Lung (tissue), 12 donors: ENCODE results near the gene RAB33A. TPM values are rescaled to one million over a fixed set of nuclear protein-coding genes. Genes with fewer than 3 reads are reported as not detected.

Source experiments
- ATAC-seq: fragments of 200-7000 bp; cut with Tn5 transposase; one replicate; pipeline ENCODE4 v1.9.1; 2020; ENCODE audit warnings: moderate number of reproducible peaks; ENCODE audit not compliant: insufficient read depth, low FRiP score
- DNase-seq, 3 donors: peaks; one replicate each; pipeline ENCODE4 v3.0.0-alpha.2; 2013 to 2017
- H3K27ac ChIP-seq, 2 donors: one replicate each; pipeline ENCODE4 v1.5.1; 2013; ENCODE audit warnings: mild to moderate bottlenecking in 2 of 2, moderate library complexity in 2 of 2, control low read depth in 1 of 2, inconsistent platforms in 1 of 2, low read depth in 1 of 2, low read length in 1 of 2
- H3K27me3 ChIP-seq, 3 donors: one replicate each; pipeline ENCODE4 v1.5.1; 2013; ENCODE audit warnings: low read length in 2 of 3; ENCODE audit not compliant: control insufficient read depth in 3 of 3, insufficient read depth in 3 of 3
- H3K36me3 ChIP-seq, 4 donors: one replicate each; pipeline ENCODE4 v1.5.1; 2013; ENCODE audit warnings: low read length in 4 of 4, mild to moderate bottlenecking in 1 of 4, moderate library complexity in 1 of 4; ENCODE audit not compliant: control insufficient read depth in 4 of 4, insufficient read depth in 4 of 4
- H3K4me1 ChIP-seq, 5 donors: one replicate each; pipeline ENCODE4 v1.5.1; 2013; ENCODE audit warnings: low read length in 5 of 5, mild to moderate bottlenecking in 2 of 5, moderate library complexity in 1 of 5; ENCODE audit not compliant: control insufficient read depth in 5 of 5, insufficient read depth in 5 of 5
- H3K4me3 ChIP-seq: one replicate; pipeline ENCODE4 v1.5.1; 2013; ENCODE audit warnings: mild to moderate bottlenecking, control low read depth, moderate library complexity
- H3K9ac ChIP-seq, 2 donors: one replicate each; pipeline ENCODE4 v1.5.1; 2013; ENCODE audit warnings: low read length in 2 of 2, control low read depth in 1 of 2; ENCODE audit not compliant: insufficient read depth in 1 of 2
- H3K9me3 ChIP-seq, 4 donors: one replicate each; pipeline ENCODE4 v1.5.1; 2013; ENCODE audit warnings: low read length in 3 of 4, mild to moderate bottlenecking in 1 of 4, moderate library complexity in 1 of 4; ENCODE audit not compliant: control insufficient read depth in 4 of 4, insufficient read depth in 3 of 4
- WGBS, 2 donors: extraction: QIAGEN DNeasy Blood & Tissue Kit; methylation state at CpG; one replicate each; pipeline ENCODE4 v1.1.7; 2013; 5-methylcytosine and 5-hydroxymethylcytosine counted together
- polyA plus RNA-seq, 2 donors: library from polyadenylated mRNA; stranded (reverse); fragments of 200-250 nt; gene quantifications; one replicate each; pipeline ENCODE4 v1.2.1, GENCODE V29; 2013
- total RNA-seq, 2 donors: library from RNA; depleted of rRNA in 1 of 2; stranded (reverse); fragments of >200 nt in 1 of 2; gene quantifications; one replicate each; pipeline ENCODE4 v1.2.1, GENCODE V29; 2014 to 2021
- TF ChIP-seq, protein P1 (sequence below): IDR thresholded peaks from 2 replicates; pipeline ENCODE4 v1.5.1; 2012; ENCODE audit warnings: mild to moderate bottlenecking; ENCODE audit errors: control extremely low read depth, extremely low read depth
- donor health status: control.
- donor health status: control.
- donor health status: Bipolar disorder and iron deficiency.
- donor health status: healthy.
- donor health status: DM: yes; HTN: yes; CAD: no.

RAB33A gene
- total and polyA plus RNA-seq, 4 donors = 0.37 to 10.0 (median 1.4) TPM

DNA sequence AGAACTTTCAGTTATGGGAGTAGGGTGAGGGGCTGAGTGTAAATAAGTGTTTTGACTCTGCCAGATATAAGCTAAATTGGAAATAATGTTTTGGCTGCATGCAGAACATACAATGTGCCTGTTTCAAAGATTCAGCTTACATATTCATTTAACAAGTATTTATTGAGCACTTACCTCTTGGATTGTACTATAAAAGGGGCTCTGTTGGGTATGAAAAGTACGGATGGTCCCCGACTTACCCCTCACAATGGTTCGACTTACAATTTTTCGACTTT lies 5.3 kb upstream of the RAB33A start:
- WGBS, 2 donors = 0 to 39% methylated on average over 4 of the region's 4 CpGs
- H3K4me3 ChIP-seq = peak overlapping the region; percentile 18
- peaks cover 0 to 5% (median 0%) of the 10 kb centered on the region in 4 donors for H3K9me3 ChIP-seq
- peak overlapping the region in 1 of 2 donors; percentile 78 for H3K9ac ChIP-seq
- H3K36me3 ChIP-seq = no peaks in the 10 kb centered on the region
- ATAC-seq (no peak), DNase-seq (no peak)
- TF ChIP-seq, protein P1, sequence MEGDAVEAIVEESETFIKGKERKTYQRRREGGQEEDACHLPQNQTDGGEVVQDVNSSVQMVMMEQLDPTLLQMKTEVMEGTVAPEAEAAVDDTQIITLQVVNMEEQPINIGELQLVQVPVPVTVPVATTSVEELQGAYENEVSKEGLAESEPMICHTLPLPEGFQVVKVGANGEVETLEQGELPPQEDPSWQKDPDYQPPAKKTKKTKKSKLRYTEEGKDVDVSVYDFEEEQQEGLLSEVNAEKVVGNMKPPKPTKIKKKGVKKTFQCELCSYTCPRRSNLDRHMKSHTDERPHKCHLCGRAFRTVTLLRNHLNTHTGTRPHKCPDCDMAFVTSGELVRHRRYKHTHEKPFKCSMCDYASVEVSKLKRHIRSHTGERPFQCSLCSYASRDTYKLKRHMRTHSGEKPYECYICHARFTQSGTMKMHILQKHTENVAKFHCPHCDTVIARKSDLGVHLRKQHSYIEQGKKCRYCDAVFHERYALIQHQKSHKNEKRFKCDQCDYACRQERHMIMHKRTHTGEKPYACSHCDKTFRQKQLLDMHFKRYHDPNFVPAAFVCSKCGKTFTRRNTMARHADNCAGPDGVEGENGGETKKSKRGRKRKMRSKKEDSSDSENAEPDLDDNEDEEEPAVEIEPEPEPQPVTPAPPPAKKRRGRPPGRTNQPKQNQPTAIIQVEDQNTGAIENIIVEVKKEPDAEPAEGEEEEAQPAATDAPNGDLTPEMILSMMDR = no peak
- peak overlapping the region; percentile 88 to 96 for H3K27ac ChIP-seq
- peaks cover 0 to 13% (median 0%) of the 10 kb centered on the region in 5 donors for H3K4me1 ChIP-seq
- H3K27me3 ChIP-seq = peaks cover 3 to 6% (median 5%) of the 10 kb centered on the region in 3 donors

DNA sequence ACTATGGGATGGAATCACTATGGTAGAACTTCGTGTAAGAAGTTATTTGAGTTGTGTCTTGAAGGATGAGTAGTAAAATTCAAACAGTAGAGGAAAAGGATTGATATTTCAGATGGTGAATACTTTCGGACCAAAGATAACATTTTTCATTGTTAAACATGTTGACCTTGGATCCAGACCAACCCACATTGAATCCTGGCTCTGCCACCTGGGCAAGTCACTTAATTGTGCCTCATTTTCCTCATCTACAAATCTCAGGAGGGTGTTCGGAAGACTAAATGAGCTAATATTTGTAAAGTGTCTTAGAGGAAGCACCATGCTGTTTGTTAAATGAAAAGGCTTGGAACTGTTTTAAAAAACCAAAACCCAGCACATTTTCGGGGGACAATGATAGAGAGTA lies 4.7 kb upstream of the RAB33A start:
- H3K4me1 ChIP-seq = peaks cover 0 to 16% (median 3%) of the 10 kb centered on the region in 5 donors
- 62 to 75% methylated on average over 4 of the region's 4 CpGs for WGBS, 2 donors
- no peak overlapping the region for H3K9ac ChIP-seq
- ATAC-seq (no peak), DNase-seq (no peak)
- peak overlapping the region in 1 of 2 donors; percentile 96 for H3K27ac ChIP-seq
- peaks cover 0 to 5% (median 0%) of the 10 kb centered on the region in 4 donors for H3K9me3 ChIP-seq
- no peaks in the 10 kb centered on the region for H3K36me3 ChIP-seq
- no peak overlapping the region for H3K4me3 ChIP-seq
- peaks cover 3 to 6% (median 5%) of the 10 kb centered on the region in 3 donors for H3K27me3 ChIP-seq
- TF ChIP-seq, protein P1 = no peak

DNA sequence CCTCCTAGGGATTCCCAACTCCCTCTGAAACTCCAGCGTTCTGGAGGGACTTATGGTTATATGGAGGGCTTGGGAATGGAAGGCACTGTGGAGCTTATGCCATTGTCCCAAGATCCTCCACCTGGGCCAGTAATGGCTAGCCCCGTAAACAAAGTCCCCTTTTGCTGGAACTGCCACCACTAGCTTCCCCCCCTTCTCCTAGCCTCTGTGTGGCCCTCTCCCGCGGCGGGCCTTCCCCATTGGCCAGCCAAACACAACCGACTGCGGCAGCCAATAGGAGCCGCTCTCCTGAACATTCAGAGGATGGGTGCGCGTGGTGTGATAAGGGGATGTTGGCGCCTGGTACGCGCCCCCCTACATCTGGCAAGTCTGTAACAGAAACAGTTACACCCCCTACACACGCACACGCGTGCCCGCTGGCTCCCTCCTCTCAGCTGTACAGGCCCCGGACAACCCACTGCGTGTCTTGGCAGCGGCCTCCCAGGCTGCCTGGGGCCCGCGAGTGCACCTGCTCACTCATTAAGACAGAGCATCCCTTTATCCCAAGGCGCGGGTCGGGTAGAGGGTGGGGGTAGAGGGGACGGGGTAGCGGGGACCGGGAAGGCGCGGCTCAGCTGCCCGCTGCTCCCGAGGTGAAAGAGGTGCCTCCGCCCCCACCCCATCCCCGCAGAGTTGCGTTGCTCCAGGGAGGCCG lies 863 bp upstream of the RAB33A start:
- Histone ChIP-seq H3K4me3 (no peak overlapping the region), H3K27me3 (peaks cover 0 to 8% (median 5%) of the 10 kb centered on the region in 3 donors), H3K27ac (no peak overlapping the region), H3K36me3 (no peaks in the 10 kb centered on the region), H3K9me3 (peaks cover 0 to 1% (median 0%) of the 10 kb centered on the region in 4 donors), H3K4me1 (peaks cover 0 to 13% (median 4%) of the 10 kb centered on the region in 5 donors), H3K9ac (no peak overlapping the region)
- peak in 2 of 3 donors; percentile 17 to 23 for DNase-seq
- peak; percentile 13 for ATAC-seq
- TF ChIP-seq, protein P1 = no peak
- 1 to 35% methylated on average over 22 to 36 of the region's 36 CpGs for WGBS, 2 donors
